ENCODE measurements around the gene ADAM22.

ADAM22 gene

GRCh38 chr7:88167223-88167622 is 233.2 kb downstream of the ADAM22 start:
- DNase-seq (ENCODE audit: low read depth in 2 of 2), result no peak

DNA sequence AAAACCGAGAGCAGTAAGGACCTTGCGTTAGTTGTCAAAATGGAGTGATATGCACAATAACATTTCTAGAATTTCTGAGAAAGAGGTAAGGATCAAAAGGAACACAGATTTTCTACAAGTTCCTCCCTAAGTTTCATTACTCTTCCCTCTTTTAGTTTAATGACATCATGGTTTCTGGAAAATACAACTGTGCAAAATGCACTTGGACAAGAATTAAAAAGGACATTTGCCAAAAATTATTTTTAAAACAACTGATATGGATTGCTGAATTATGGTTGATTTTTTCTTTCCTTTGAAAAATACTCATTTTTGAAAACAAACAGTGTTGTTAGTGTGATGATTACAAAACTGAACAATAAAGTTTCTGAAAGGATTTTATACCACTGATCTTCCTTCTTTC is 233.7 kb downstream of the ADAM22 start:
- DNase-seq (ENCODE audit: low read depth in 2 of 2), result no peak

DNA sequence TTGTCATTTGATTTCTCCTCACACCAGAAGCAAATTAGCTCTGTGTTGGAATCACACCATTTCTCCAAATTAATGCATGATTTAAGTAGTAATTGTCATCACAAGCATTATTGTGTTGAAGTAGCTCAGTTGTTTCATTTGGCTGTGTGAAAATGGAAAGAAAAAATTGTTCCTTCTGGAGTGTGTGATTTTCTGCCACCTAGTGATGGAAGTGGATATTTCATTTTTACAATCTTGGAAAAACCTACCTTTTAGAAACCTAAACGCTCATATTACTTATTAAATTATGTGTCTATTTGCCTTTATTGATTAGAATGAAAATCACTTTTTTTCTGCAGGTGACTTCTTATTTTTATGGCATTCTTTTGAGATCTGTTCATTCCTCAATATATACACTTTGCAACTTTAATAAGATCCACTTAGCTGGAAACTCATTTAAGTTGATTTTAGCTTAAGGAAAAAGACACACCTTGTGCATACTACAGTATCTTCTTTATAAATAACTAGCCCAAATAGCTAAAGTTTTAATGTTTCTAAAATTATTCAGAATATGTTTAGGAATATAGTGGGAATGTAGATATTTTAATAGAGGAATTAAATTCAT is 235.8 kb downstream of the ADAM22 start:
- no peak for DNase-seq (ENCODE audit: low read depth in 2 of 2)

GRCh38 chr7:88172842-88173241 is 238.8 kb downstream of the ADAM22 start:
- no peak for DNase-seq (ENCODE audit: low read depth in 2 of 2)

DNA sequence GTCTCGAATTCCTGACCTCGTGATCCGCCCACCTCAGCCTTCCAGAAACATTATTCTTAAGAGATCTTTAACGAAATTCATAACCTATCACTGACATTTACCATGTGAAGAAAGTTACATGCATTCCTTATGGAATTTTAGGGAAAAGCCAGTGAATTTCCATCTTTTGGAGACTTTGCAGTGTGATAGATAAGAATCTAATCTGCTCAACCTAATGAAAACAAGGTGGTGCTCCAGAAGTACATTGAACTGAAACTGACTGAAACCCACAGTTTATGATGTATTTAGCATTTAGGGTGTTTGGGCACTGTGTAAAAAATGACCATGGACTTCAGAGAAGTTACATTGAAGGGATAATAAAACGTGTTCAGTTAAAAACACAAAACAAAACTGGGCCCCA is 242.1 kb downstream of the ADAM22 start:
- DNase-seq (ENCODE audit: low read depth in 2 of 2), result no peak

DNA sequence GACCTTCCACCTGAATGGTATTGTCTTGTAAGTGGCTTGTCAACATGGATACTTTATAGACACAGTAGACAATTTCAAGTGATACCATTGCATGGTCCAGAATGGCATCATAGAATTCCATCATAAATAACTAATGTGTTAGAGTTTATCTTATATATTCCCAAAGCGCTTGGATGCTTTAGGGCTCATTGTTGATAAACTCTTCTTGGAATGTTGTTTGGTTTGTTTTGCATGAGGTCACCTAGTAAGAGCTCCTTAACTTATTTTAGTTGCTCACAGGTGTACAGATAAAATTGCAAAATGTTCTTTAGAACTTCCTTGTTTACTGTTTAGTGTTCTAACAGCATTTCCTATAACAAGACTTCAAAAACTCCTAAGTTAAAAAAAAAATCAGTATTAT is 249.0 kb downstream of the ADAM22 start:
- DNase-seq (ENCODE audit: low read depth in 2 of 2), result no peak

- DNase-seq (ENCODE audit: low read depth in 2 of 2), result no peak
Measured at GRCh38 chr7:88184848-88185304, 250.8 kb downstream of the ADAM22 start.

GRCh38 chr7:88185650-88186049 is 251.6 kb downstream of the ADAM22 start:
- no peak for DNase-seq (ENCODE audit: low read depth in 2 of 2)

DNA sequence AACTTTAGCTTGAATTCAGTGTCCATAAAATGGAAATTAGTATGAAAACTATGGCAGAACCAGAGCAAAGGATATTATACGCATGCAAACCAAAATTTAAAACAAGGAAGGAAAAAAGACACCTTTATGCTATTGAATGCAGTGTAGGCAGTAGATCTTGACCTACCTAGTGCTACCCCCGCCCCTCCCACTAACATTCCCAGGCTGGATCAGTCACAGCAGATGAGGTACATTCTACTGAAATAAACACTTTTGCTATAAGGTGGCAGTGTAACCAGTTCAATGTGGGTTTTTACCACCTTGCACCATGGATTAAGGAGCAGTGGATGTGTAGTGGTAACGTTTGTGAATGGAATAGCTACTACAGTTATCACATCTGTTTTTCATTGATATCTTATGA is 257.9 kb downstream of the ADAM22 start:
- no peak for DNase-seq (ENCODE audit: low read depth in 2 of 2)

DNA sequence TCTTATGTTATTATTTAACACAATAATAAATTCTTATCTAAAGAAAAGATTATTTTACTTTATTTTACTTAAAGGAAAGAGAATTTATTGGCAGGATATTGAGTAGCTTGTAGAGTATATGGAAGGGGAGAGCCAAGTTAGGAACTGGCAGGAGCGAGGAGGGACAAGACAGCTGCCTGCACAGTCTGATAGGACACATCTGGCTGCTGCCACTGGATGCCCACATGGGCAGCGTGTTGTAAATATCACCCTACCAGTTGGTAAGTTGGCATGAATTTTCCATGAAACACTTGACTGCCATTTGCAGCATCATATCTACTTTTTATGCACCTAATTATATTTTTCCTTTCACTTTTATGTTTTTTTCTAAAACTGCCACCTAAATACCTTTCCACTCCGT is 266.2 kb downstream of the ADAM22 start:
- DNase-seq (ENCODE audit: low read depth in 2 of 2), result no peak

- DNase-seq (ENCODE audit: low read depth in 2 of 2), result no peak
Measured at GRCh38 chr7:88200789-88201188, 266.7 kb downstream of the ADAM22 start.

- no peak for DNase-seq (ENCODE audit: low read depth in 2 of 2)
Measured at GRCh38 chr7:88201305-88201704, 267.3 kb downstream of the ADAM22 start.

GRCh38 chr7:88202278-88202677 is 268.2 kb downstream of the ADAM22 start:
- no peak for DNase-seq (ENCODE audit: low read depth in 2 of 2)

GRCh38 chr7:88202799-88203198 is 268.7 kb downstream of the ADAM22 start:
- DNase-seq (ENCODE audit: low read depth in 2 of 2), result no peak

GRCh38 chr7:88203401-88203800 is 269.4 kb downstream of the ADAM22 start:
- DNase-seq (ENCODE audit: low read depth in 2 of 2), result no peak

- no peak for DNase-seq (ENCODE audit: low read depth in 2 of 2)
Measured at GRCh38 chr7:88204525-88205110, 270.6 kb downstream of the ADAM22 start.

DNA sequence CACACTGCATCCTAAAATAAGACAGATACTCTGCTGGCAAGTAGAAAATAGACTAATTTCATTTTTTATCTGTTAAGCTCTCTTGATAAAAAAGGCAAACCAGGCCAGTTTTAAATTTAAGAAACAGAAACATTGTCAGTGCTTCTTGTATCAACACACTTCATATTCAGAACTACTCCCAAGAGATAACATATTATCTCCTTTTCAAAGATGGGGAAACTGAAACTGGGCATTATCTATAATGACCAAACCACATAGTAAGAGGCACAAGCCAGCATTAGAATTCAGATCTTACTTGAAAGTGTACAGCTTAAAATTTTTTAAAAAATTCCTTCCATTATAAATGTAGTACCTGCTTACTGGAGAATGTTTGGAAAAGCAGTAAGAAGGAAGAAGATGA is 271.1 kb downstream of the ADAM22 start:
- no peak for DNase-seq (ENCODE audit: low read depth in 2 of 2)

- DNase-seq (ENCODE audit: low read depth in 2 of 2), result no peak
Measured at GRCh38 chr7:88206254-88206653, 272.2 kb downstream of the ADAM22 start.

DNA sequence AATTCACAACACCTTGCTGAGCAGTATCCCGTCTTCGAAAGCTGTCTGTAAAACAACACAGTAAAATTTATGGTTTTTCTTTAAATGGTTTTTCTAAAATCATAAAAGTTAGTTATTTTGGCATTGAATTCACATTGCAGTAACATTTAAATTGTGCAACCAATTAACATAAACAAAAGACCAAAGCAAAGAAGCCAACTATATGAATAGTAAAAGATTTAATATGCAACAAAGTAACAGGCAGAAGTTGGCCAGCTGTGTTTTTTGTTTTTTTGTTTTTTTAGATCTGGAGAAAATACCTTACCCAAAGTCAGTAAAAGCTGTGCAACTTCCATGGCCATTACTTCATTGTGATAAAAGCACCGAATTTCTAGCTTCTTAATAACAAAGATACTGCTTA is 274.5 kb downstream of the ADAM22 start:
- DNase-seq (ENCODE audit: low read depth in 2 of 2), result no peak

DNA sequence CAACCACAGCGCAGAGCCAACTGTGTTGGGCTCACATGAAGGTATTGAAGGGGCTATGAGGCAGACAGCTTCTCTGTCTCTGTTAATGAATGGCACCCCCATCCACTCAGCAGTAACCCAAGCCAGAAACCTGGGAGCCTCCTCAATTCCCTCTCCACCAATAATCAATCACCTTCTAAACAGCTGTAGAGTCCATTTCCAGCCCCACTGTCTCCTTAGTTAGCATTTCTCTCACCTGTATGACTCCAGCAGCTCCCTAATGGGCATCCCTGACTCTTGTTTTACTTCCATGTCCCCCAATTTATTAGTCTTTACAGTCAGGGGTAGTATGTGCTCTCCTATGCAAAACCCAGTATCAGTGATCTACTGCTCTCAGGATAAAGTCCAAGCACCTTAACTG is 278.9 kb downstream of the ADAM22 start:
- DNase-seq (ENCODE audit: low read depth in 2 of 2), result no peak

DNA sequence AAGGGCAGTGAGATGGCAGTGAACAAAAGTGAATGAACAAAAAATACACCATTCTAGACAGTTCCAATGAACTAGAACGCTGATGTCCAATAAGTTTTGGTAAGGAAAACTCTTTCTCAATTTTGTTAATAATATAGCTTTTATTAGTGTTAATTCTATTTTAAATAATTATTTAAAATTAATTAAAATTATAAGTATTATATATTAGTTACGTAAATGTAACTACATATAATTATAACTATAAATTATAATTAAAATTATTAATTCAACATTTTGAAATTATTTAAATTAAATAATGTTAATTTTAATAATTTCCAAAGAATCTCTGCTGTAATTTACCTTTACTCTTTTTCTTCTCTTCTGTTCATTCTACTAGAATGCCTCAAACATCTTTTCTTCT is 280.4 kb downstream of the ADAM22 start:
- no peak for DNase-seq (ENCODE audit: low read depth in 2 of 2)

- no peak for DNase-seq (ENCODE audit: low read depth in 2 of 2)
Measured at GRCh38 chr7:88215295-88215694, 281.2 kb downstream of the ADAM22 start.

DNA sequence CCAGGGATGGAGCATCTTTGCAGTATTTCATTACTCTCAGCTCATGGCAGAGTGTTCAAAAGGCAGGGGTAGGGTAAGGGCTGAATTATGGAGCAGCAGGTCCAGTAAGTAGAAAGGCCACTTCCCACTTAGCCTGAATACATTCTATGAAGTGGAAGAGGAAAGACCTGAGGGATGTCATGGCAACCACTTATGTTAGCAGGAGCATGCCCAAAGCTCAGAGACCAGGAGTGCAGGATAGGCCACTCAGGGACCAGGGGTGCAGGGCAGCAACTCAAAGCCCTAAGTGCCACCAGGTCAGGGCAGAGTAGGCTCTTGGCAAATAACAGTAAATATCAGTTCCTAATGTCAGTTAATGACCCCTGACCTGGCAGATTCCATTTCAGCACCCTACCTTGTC is 282.2 kb downstream of the ADAM22 start:
- no peak for DNase-seq (ENCODE audit: low read depth in 2 of 2)
